Keratinocyte (primary cell): ENCODE results near the gene RNU6-9. TPM values are rescaled to one million over a fixed set of nuclear protein-coding genes. Genes with fewer than 3 reads are reported as not detected.

Experiments used
- DNase-seq: peaks from one replicate; pipeline ENCODE4 v3.0.0-alpha.2; 2011; ENCODE audit warnings: low read depth, missing footprints, low spot score
- FAIRE-seq: peaks from 2 replicates; lab custom pipeline; 2011; peaks lifted over from hg19 to GRCh38; lab: Jason Lieb, UNC
- H2AFZ ChIP-seq: 2 replicates; pipeline ENCODE4 v1.6.0; 2012; ENCODE audit warnings: low read length, control low read depth, inconsistent platforms; ENCODE audit not compliant: control insufficient read depth
- H3K27ac ChIP-seq: 2 replicates; pipeline ENCODE4 v1.5.1; 2011; ENCODE audit warnings: low read length; ENCODE audit not compliant: control insufficient read depth, insufficient read depth
- H3K27me3 ChIP-seq: 3 replicates; pipeline ENCODE4 v1.6.0; 2011; ENCODE audit warnings: low read length; ENCODE audit not compliant: control insufficient read depth, insufficient read depth; ENCODE audit errors: extremely low read depth
- H3K36me3 ChIP-seq, 2 experiments: 2 replicates in 1 of 2; 3 replicates in 1 of 2; pipeline ENCODE4 v1.5.1; 2011; ENCODE audit warnings: low read length in 2 of 2, mild to moderate bottlenecking in 1 of 2; ENCODE audit not compliant: control insufficient read depth in 2 of 2, insufficient read depth in 2 of 2; ENCODE audit errors: extremely low read depth in 1 of 2
- H3K4me1 ChIP-seq: 3 replicates; pipeline ENCODE4 v1.5.1; 2011; ENCODE audit warnings: low read length; ENCODE audit not compliant: control insufficient read depth, insufficient read depth; ENCODE audit errors: extremely low read depth
- H3K4me2 ChIP-seq: 3 replicates; pipeline ENCODE4 v1.6.0; 2011; ENCODE audit warnings: low read depth, low read length; ENCODE audit not compliant: control insufficient read depth, insufficient read depth; ENCODE audit errors: extremely low read depth
- H3K4me3 ChIP-seq, 3 experiments: fragments of 200-600 bp in 1 of 3; sonication (generic) in 1 of 3; 2 replicates in 2 of 3; 3 replicates in 1 of 3; pipeline ENCODE4 v1.5.1; 2011 to 2016; ENCODE audit warnings: low read length in 3 of 3, mild to moderate bottlenecking in 3 of 3, control low read depth in 2 of 3, inconsistent platforms in 1 of 3, low read depth in 1 of 3, mixed read lengths in 1 of 3, mixed run types in 1 of 3, moderate library complexity in 1 of 3; ENCODE audit not compliant: control insufficient read depth in 2 of 3, insufficient read depth in 2 of 3; ENCODE audit errors: extremely low read depth in 1 of 3
- H3K79me2 ChIP-seq: 2 replicates; pipeline ENCODE4 v1.6.0; 2012; ENCODE audit warnings: low read length; ENCODE audit not compliant: control insufficient read depth, insufficient read depth
- H3K9ac ChIP-seq: 3 replicates; pipeline ENCODE4 v1.6.0; 2011; ENCODE audit warnings: low read length; ENCODE audit not compliant: control insufficient read depth, insufficient read depth; ENCODE audit errors: extremely low read depth
- H3K9me1 ChIP-seq: 3 replicates; pipeline ENCODE4 v1.6.0; 2011; ENCODE audit warnings: low read length; ENCODE audit not compliant: control insufficient read depth, insufficient read depth; ENCODE audit errors: extremely low read depth
- H3K9me3 ChIP-seq: 2 replicates; pipeline ENCODE4 v1.5.1; 2012; ENCODE audit warnings: low read depth, low read length; ENCODE audit not compliant: control insufficient read depth
- H4K20me1 ChIP-seq: 3 replicates; pipeline ENCODE4 v1.6.0; 2011; ENCODE audit warnings: low read length; ENCODE audit not compliant: control insufficient read depth, insufficient read depth; ENCODE audit errors: extremely low read depth
- EZH2 ChIP-seq: IDR thresholded peaks from one replicate; pipeline ENCODE4 v1.6.1; 2012; ENCODE audit warnings: inconsistent platforms, mild to moderate bottlenecking, low read length, moderate library complexity
- dilution Hi-C: fragments of 300-500 bp; cut with MboI; formaldehyde crosslinking; loops from one replicate; pipeline ENCODE4 v1.7.0; 2020; ENCODE audit warnings: low sequenced_read_pairs; ENCODE audit not compliant: extremely low pct_ligation_motif_present
- polyA plus RNA-seq, 5 experiments: library from polyadenylated mRNA; depleted of rRNA in 3 of 5; stranded (reverse) in 3 of 5; stranded (forward) in 1 of 5; unstranded in 1 of 5; fragments of >200 nt; gene quantifications; 1 replicate in 1 of 5; 2 replicates in 3 of 5; 3 replicates in 1 of 5; pipeline versions ENCODE4 v1.2.1 to v1.2.3, GENCODE V29; 2011 to 2012; ENCODE audit warnings: missing spikeins in 2 of 5, low read depth in 1 of 5, low replicate concordance in 1 of 5
- TF ChIP-seq, protein P1 (sequence below), 3 experiments: IDR thresholded peaks in 1 of 3; conservative IDR thresholded peaks in 1 of 3; optimal IDR thresholded peaks in 1 of 3; 2 replicates in 2 of 3; 3 replicates in 1 of 3; pipeline versions ENCODE3 to v1.5.1; 2011; ENCODE audit warnings: low read length in 3 of 3, mild to moderate bottlenecking in 3 of 3, moderate library complexity in 2 of 3, control low read depth in 1 of 3, inconsistent platforms in 1 of 3; ENCODE audit not compliant: insufficient read depth in 2 of 3; ENCODE audit errors: extremely low read depth in 1 of 3

Gene RNU6-9
- polyA plus RNA-seq, 1 donor (not counting 4 experiments of a cell fraction or from before 2014, with no cell fraction given): not detected

DNA sequence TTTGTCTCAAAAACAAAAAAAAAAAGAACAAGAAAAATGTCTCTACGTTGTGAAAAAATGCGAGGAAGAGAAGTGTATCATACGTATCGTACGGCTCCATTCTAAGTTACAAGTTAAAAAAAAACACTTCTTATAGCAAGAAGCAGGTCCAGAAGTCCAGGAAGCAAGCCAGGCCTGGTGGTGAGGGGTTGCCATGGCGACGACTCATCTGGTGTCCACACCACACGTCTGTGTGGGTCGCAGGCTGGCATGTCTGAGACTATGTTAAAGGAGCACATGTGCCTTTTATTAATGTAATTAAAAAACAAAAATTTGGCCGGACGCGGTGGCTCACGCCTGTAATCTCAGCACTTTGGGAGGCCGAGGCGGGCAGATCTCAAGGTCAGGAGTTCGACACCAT lies 6.2 kb upstream of the RNU6-9 start:
- Histone ChIP-seq H3K36me3 (peaks cover 9 to 14% of the 10 kb centered on the region in 2 experiments), H3K27me3 (no peaks in the 10 kb centered on the region), H3K9ac (no peak overlapping the region), H3K9me3 (no peaks in the 10 kb centered on the region), H3K79me2 (no peaks in the 10 kb centered on the region), H3K9me1 (no peaks in the 10 kb centered on the region), H3K4me1 (peaks cover 6% of the 10 kb centered on the region), H3K4me2 (no peak overlapping the region), H2AFZ (no peak overlapping the region), H4K20me1 (peaks cover 2% of the 10 kb centered on the region), H3K27ac (no peak overlapping the region), H3K4me3 (no peak overlapping the region)
- dilution Hi-C loops: no loop called here
- FAIRE-seq (no peak), DNase-seq (no peak)
- TF ChIP-seq EZH2: no peak
- TF ChIP-seq, protein P1, sequence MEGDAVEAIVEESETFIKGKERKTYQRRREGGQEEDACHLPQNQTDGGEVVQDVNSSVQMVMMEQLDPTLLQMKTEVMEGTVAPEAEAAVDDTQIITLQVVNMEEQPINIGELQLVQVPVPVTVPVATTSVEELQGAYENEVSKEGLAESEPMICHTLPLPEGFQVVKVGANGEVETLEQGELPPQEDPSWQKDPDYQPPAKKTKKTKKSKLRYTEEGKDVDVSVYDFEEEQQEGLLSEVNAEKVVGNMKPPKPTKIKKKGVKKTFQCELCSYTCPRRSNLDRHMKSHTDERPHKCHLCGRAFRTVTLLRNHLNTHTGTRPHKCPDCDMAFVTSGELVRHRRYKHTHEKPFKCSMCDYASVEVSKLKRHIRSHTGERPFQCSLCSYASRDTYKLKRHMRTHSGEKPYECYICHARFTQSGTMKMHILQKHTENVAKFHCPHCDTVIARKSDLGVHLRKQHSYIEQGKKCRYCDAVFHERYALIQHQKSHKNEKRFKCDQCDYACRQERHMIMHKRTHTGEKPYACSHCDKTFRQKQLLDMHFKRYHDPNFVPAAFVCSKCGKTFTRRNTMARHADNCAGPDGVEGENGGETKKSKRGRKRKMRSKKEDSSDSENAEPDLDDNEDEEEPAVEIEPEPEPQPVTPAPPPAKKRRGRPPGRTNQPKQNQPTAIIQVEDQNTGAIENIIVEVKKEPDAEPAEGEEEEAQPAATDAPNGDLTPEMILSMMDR (optimal IDR thresholded peaks at IDR 0.05 in 1 of 3, IDR thresholded peaks at IDR 0.05 in 1 of 3, conservative IDR thresholded peaks at IDR 0.05 in 1 of 3; ENCODE audit: extremely low read depth in 1 of 3, insufficient read depth in 2 of 3, low read length in 3 of 3): no peak

DNA sequence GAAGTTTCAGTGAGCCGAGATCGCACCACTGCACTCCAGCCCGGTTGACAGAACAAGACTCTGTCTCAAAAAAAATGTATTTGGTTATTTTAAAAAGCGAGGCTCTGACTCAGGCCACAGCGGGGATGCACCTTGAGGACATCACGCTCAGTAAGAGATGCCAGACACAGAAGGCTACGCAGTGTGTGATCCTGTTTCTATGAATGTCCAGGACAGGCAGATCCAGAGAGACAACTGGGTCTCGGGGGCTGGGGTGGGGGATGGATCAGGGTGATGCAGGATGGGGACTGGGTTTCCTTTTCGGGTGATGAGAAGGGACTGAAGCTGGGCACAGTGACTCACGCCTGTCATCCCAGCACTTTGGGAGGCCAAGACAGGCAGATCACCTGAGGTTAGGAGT lies 5.7 kb upstream of the RNU6-9 start:
- H3K9me3 ChIP-seq: no peaks in the 10 kb centered on the region
- H3K9ac ChIP-seq: no peak overlapping the region
- H2AFZ ChIP-seq: no peak overlapping the region
- H3K4me2 ChIP-seq: no peak overlapping the region
- no peak for DNase-seq
- H3K9me1 ChIP-seq: no peaks in the 10 kb centered on the region
- H3K27ac ChIP-seq: no peak overlapping the region
- no peak overlapping the region for H3K4me3 ChIP-seq
- H4K20me1 ChIP-seq: peaks cover 2% of the 10 kb centered on the region
- no peak for FAIRE-seq
- no peaks in the 10 kb centered on the region for H3K79me2 ChIP-seq
- peaks cover 9 to 13% of the 10 kb centered on the region in 2 experiments for H3K36me3 ChIP-seq
- no peak for TF ChIP-seq EZH2
- TF ChIP-seq, protein P1 (optimal IDR thresholded peaks at IDR 0.05 in 1 of 3, IDR thresholded peaks at IDR 0.05 in 1 of 3, conservative IDR thresholded peaks at IDR 0.05 in 1 of 3; ENCODE audit: extremely low read depth in 1 of 3, insufficient read depth in 2 of 3, low read length in 3 of 3): no peak
- no peaks in the 10 kb centered on the region for H3K27me3 ChIP-seq
- dilution Hi-C loops: no loop called here
- peaks cover 6% of the 10 kb centered on the region for H3K4me1 ChIP-seq
